22Rv1 (cell line): Measurements from ENCODE around the gene JAKMIP2.

Source experiments
- ZFX ChIP-seq: fragments of 450-650 bp; IDR thresholded peaks from 2 replicates; pipeline ENCODE4 v1.6.1; 2017; ENCODE audit warnings: antibody characterized with exemption, borderline replicate concordance
- TF ChIP-seq, protein P1 (sequence below): fragments of 450-650 bp; IDR thresholded peaks from 2 replicates; pipeline ENCODE4 v1.5.1; 2017; ENCODE audit warnings: mild to moderate bottlenecking

DNA sequence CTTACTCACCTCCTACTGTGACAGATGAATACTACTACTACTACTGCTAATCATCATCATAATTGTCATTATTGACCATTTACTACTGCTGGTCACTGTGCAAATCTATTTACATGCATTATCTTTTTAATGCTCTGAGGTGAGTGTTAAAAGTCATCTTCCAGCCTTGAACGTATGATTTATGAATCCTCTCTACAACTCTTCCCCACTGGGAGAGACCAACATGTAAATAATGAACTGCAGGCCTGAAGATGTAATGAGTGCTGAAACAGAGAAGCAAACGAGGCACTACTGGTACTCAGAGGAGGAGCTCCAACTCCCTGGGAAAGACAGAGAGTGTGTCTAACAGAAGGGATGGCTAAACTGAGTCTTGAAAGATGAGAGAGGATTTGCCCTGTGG, 95.4 kb downstream of the JAKMIP2 start:
- TF ChIP-seq, protein P1, sequence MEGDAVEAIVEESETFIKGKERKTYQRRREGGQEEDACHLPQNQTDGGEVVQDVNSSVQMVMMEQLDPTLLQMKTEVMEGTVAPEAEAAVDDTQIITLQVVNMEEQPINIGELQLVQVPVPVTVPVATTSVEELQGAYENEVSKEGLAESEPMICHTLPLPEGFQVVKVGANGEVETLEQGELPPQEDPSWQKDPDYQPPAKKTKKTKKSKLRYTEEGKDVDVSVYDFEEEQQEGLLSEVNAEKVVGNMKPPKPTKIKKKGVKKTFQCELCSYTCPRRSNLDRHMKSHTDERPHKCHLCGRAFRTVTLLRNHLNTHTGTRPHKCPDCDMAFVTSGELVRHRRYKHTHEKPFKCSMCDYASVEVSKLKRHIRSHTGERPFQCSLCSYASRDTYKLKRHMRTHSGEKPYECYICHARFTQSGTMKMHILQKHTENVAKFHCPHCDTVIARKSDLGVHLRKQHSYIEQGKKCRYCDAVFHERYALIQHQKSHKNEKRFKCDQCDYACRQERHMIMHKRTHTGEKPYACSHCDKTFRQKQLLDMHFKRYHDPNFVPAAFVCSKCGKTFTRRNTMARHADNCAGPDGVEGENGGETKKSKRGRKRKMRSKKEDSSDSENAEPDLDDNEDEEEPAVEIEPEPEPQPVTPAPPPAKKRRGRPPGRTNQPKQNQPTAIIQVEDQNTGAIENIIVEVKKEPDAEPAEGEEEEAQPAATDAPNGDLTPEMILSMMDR: no peak
- no peak for TF ChIP-seq ZFX
